ENCODE measurements around the gene SLC51A. TPM values are rescaled to one million over a fixed set of nuclear protein-coding genes. Genes with fewer than 3 reads are reported as not detected.

The SLC51A gene
- total and polyA plus RNA-seq, 9 of the 15 experiments (the other 6 are each of a cell fraction or from before 2014, with no cell fraction given) = 0.35 to 0.38 TPM; not detected in 7

- no peak for TF ChIP-seq RERE (CRISPR knock-in tag; IDR thresholded peaks at IDR 0.05; ENCODE audit: borderline replicate concordance)
- no peak for TF ChIP-seq SNIP1 (IDR thresholded peaks at IDR 0.05; ENCODE audit: low read depth)
- TF ChIP-seq RCOR1 (IDR thresholded peaks at IDR 0.05; ENCODE audit: borderline replicate concordance in 1 of 2, low read depth in 2 of 2, low read length in 2 of 2) = no peak
- no peak for TF ChIP-seq SRSF3 (IDR thresholded peaks at IDR 0.05; ENCODE audit: insufficient read depth, low read length)
- TF ChIP-seq CCNT2 (IDR thresholded peaks at IDR 0.05; ENCODE audit: borderline replicate concordance, extremely low read depth, insufficient read length, low read depth, low read length) = no peak
- TF ChIP-seq ZBTB9 (CRISPR knock-in tag; IDR thresholded peaks at IDR 0.05) = no peak
- TF ChIP-seq ZNF785 (CRISPR knock-in tag; IDR thresholded peaks at IDR 0.05) = no peak
- no peak for TF ChIP-seq ZBTB8A (IDR thresholded peaks at IDR 0.05; ENCODE audit: partially characterized antibody)
- no peak for TF ChIP-seq ZNF280A (IDR thresholded peaks at IDR 0.05; ENCODE audit: low read depth, partially characterized antibody)
- no peak for TF ChIP-seq NFE2 (IDR thresholded peaks at IDR 0.05; ENCODE audit: low read depth)
- no peak for TF ChIP-seq DEAF1 (CRISPR knock-in tag; IDR thresholded peaks at IDR 0.05)
- no peak for TF ChIP-seq ZNF316 (IDR thresholded peaks at IDR 0.05)
- TF ChIP-seq PRMT5 (CRISPR knock-in tag; IDR thresholded peaks at IDR 0.05) = no peak
Measured at GRCh38 chr3:196216089-196216564, at the start of gene SLC51A (continued).

All from K562 (cell line).